C4-2B (cell line): ENCODE results near the gene C1orf21.

Source experiments
- H3K27ac ChIP-seq: fragments of 450-650 bp; 2 replicates; pipeline ENCODE4 v1.5.1; 2017
- ZFX ChIP-seq: fragments of 450-650 bp; IDR thresholded peaks from 2 replicates; pipeline ENCODE4 v1.6.1; 2017
- TF ChIP-seq, protein P1 (sequence below): fragments of 450-650 bp; conservative IDR thresholded peaks from 2 replicates; pipeline ENCODE4 v1.5.1; 2017; ENCODE audit warnings: mild to moderate bottlenecking

C1orf21 gene

DNA sequence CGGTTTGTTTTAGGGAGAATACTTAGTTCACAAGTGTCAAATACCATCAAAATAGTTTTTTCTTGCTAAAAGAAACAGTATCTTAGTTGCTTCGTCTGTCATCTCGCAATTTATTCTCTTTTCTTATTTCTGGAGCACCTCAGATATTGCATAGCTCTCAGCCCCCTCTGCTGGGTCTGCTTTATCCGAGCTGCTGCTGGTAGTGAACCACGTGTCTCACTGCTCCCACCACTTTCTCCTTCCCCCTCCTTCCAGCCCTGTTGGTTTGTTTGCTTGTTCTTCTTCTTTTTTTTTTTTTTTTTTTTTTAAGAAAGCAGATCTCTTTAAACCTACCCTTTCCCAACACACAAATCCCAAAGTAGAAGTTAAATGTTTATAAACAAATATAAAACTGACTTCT, 197.0 kb downstream of the C1orf21 start:
- TF ChIP-seq, protein P1, sequence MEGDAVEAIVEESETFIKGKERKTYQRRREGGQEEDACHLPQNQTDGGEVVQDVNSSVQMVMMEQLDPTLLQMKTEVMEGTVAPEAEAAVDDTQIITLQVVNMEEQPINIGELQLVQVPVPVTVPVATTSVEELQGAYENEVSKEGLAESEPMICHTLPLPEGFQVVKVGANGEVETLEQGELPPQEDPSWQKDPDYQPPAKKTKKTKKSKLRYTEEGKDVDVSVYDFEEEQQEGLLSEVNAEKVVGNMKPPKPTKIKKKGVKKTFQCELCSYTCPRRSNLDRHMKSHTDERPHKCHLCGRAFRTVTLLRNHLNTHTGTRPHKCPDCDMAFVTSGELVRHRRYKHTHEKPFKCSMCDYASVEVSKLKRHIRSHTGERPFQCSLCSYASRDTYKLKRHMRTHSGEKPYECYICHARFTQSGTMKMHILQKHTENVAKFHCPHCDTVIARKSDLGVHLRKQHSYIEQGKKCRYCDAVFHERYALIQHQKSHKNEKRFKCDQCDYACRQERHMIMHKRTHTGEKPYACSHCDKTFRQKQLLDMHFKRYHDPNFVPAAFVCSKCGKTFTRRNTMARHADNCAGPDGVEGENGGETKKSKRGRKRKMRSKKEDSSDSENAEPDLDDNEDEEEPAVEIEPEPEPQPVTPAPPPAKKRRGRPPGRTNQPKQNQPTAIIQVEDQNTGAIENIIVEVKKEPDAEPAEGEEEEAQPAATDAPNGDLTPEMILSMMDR: no peak
- no peak for TF ChIP-seq ZFX
- H3K27ac ChIP-seq: no peak overlapping the region

DNA sequence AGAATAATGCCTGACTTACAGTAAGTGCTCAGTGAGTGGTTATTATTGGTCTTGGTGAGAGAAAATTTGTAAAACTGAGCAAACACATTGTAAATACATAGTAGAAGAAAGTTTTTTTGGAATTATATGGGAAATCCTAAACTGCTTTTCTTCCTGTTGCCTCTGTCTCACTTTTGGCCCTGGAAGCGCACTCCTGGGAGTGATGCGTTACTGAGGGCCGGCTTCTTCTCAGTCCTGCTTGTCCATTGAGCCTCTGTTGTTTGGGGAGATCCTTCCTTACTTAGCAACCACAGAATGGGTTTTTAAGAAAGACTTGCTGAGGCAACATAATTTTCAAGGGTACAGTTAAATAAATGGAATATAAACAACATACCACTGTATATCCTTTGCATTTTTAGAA, 201.9 kb downstream of the C1orf21 start:
- TF ChIP-seq, protein P1: no peak
- no peak for TF ChIP-seq ZFX
- no peak overlapping the region for H3K27ac ChIP-seq

DNA sequence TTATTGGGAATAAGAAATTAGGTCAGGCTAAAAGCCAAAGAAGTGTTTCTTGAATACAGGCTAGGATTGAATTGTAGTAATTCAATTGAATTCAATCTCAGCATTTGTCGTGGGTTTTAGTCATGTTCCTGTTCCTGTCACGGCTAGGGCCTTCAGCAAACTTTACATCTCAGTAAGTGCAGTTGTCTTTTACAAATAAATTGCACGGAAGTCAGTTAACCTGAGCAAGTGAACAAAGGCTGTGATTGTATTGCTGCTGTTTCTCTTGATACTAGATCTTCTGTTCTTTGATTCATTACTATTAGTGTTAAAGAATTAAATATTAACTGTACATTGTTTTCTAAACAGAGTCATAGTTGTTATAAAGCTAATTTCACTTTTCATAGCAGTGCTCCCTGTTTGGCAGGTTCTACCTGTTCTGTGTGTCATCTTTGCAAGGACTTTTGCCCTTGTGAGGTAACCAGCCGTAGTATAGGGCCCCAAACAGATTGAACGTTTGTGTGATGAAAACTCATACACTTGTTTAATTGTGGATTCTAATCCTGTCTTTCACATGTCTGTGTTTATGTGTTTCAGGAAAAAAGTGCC, 203.4 kb downstream of the C1orf21 start:
- H3K27ac ChIP-seq: no peak overlapping the region
- TF ChIP-seq ZFX: no peak
- TF ChIP-seq, protein P1: no peak

DNA sequence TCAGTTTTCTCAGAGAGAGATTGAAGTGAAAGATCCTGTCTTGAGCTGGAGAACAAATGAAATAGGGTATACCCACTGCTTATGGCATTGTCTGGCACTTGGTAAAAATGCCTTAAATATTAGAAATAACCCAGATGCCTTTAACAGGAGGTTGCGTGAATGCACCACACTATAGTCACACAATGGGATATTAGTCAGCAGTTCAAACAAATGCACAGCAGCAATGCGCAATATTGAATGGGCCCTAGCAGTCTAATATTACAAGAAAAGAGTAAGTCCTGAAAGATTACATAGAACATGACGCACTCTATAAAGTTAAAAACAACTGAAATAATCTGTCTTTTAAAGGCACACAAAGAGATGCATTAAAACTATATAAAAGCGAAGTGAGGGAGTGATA, 206.8 kb downstream of the C1orf21 start:
- TF ChIP-seq, protein P1: no peak
- no peak for TF ChIP-seq ZFX
- H3K27ac ChIP-seq: no peak overlapping the region

DNA sequence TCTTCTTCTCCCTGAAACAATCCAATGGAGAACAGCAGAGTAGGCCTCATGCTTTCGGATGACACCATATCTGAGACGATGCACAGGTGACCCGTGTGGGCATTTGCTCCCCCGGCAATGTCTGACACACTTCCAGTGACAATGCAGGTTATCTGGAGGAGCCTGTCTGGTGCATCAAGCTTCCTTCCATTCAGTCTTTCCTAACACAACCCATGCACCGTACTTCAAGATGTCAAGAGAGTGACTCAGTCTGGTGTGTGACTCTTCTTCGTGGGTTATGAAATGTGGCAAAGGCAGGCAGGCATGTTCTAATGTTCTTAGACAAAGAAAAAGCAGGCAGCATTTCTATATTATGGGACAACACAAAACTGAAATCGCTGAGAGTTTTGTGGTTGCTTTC, 208.8 kb downstream of the C1orf21 start:
- no peak overlapping the region for H3K27ac ChIP-seq
- TF ChIP-seq ZFX: no peak
- TF ChIP-seq, protein P1: no peak

DNA sequence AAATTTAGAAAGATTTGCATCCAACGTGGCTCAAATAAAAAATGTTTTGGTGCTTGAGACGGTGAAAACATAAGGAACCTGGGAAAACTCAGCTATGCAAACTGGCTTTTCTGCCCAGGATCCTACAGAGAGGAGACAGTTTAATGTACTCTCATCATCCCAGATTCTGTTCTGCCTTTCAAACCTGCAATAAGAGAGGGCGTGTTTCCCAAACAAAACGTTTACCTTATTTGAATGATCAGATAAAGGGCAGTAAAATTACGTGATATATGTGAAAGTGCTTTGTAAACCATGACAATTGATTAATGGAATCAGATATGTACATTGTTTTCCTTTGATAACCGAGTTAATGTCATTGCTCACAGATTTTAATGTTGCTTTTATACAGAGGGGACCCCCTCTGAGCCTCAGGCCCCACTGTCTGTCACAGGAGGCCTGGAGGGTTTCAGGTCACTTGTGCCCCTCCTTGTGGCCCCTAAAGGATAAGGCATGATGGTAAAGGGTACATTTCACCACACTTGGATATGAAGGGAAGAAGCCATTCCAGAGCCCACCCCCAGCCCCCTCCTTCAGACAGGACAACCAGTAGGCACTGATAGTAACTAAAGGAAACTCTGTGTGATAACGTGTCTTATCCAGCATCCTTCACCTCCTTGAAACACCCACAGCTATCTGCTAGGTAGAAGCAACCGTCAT, 210.3 kb downstream of the C1orf21 start:
- TF ChIP-seq, protein P1: no peak; the same call in 1 of the 2 replicates
- TF ChIP-seq ZFX: no peak
- no peak overlapping the region for H3K27ac ChIP-seq

DNA sequence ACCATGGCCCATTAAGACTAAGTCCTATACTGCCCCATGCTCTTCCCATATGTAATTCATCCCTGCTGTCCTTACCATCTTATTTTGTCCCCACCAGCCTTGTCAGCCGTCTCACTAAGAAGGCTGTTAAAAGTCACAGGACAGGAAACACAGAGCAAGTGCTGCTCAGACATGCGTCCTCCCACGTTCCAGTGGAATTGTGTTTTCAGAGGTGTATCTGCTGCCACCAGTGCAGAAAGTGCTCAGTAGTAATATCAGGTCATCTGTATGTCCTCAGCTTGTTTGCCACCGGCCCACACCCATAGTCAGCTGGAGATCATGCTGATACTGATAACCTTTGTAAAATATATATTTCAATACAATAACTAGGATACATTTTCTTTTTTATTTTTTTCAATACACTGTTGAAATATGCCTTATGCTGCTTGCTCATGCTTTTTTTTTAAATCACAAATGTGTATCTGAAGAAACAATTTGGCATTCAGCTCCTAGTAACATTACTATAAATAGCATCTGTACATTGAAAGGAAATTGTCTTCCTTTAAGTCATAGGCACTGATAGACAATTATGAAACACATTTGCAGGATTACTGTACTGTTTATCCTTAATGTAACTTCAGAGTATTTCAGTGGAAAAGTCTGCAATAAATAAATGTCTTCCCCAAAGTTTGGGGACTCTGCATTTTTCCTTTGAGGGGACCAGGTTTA, 211.0 kb downstream of the C1orf21 start:
- no peak for TF ChIP-seq ZFX
- TF ChIP-seq, protein P1: no peak
- H3K27ac ChIP-seq: no peak overlapping the region
